ENCODE results near the gene PEX26.

Gene PEX26

DNA sequence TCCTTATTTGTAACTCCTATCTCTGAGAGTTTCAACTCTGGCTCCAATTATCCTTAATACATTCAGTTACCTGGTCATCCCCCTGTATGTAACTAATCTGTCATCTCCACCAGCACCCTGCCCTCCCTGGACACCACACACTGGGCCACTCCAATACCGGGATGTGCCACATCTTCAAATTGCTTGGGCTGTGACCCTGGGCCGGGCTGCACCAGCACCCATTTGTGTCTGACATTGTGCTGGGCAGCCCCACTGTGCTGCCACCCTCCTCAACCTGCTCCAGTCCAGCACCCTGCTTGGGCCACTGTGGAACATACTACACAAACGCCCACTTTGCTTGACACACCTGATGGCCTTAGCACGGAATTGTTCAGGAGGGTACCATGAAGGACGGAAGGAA, 70.0 kb downstream of the PEX26 start:
- no peak for FAIRE-seq
- DNase-seq (ENCODE audit: insufficient read length, low spot score), result no peak
- no peak for TF ChIP-seq POLR2A (IDR thresholded peaks at IDR 0.05; ENCODE audit: low read depth, low read length)

DNA sequence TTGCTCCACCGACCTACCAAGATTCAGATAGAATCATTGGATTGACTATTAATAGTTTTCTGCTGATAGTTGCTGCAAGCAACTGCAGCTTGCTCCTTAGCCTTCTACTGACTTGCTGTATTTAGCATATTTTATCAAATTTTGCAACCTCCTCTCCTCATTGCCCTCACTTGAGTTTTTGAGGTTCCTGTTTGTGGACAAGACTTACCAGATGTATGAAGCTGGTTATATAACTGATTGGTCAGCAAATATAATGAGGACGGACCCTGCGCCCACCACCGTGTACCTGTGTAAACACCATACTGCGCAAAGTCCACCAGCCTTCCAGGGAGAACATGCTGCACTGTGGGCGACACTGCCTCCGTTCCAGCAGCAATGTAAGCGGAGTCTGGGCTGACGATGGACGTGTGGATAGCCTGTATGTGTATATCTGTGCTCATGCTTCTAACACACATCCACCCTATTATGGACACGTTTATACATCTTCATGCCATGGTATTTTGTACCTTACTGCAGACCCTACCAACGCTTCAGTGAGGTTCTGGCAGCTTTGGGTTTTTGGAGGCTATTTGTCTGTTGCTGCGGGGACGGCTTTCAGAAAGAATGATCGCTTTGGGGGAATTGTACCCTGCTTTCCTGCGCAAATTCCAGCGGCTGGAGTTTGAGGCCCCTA, 70.6 kb downstream of the PEX26 start:
- no peak for DNase-seq (ENCODE audit: insufficient read length, low spot score)
- no peak for FAIRE-seq

DNA sequence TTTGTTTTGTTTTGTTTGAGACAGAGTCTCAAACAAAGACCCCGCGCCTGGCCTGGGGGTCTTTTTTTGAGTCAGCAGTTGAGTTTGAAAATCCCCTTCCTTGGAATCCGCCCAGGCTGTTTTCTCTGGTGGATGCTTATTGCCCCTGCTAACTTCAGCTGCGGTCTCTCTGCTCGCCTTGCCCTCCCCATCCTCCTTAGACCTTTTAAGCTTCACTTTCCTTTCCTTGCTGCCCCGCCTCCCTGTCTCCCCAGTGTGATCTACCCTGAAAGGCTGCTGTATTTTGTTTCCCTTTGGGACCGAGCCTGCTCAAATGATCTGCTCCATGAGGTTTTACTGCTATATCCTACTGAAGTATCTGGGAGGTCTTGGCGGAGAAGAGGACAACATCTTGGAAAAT, 74.7 kb downstream of the PEX26 start:
- TF ChIP-seq POLR2A (IDR thresholded peaks at IDR 0.05; ENCODE audit: low read depth, low read length), result no peak
- DNase-seq (ENCODE audit: insufficient read length, low spot score), result no peak
- no peak for FAIRE-seq

More for the DNA sequence above, 70.6 kb downstream of the PEX26 start:
- TF ChIP-seq POLR2A (IDR thresholded peaks at IDR 0.05; ENCODE audit: low read depth, low read length), result no peak

DNA sequence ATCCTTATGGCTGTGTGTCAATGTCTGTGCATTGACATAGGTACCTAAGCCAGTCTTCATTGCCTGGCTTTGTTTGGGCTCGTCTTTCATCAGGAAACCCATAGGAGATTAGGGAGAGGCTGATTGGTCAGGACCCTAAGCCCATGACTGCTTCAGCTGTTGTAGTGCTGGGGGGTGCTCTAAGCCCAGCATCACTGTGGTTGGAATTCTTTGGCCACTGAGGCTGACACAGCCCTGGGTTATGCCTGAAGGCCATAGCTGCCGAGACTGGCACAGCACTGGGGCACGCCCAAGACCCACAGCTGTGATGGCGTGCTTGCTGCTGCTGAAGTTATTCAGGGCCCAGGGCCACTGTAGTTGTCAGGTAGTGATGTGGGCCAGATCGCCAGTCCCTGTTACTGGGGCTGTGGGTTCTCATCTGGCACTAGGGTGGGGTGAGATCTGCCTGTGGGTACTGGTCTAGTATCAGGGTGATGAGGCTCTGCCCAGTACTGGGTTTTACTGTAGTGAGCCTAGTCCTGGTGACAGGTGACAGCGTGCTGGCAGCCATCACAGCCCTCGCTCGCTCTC, 77.1 kb downstream of the PEX26 start:
- FAIRE-seq, result no peak
- no peak for TF ChIP-seq POLR2A (IDR thresholded peaks at IDR 0.05; ENCODE audit: low read depth, low read length)

More for the DNA sequence above, 77.1 kb downstream of the PEX26 start:
- DNase-seq (ENCODE audit: insufficient read length, low spot score), result no peak
